Measurements from ENCODE around the gene SKOR1.
A peak's percentile ranks its signal among the peaks of the same experiment; 100 is the strongest.

The SKOR1 gene

GRCh38 chr15:67784856-67785430 lies 40.4 kb upstream of the SKOR1 start:
- H3K27ac ChIP-seq (replicated peaks) = peak overlapping the region; percentile 88
- no peak overlapping the region for H3K4me3 ChIP-seq (replicated peaks; ENCODE audit: insufficient read depth, low read length)
- H3K27me3 ChIP-seq (ENCODE audit: insufficient read depth, poor library complexity, severe bottlenecking) = no peaks in the 10 kb centered on the region
- no peak for TF ChIP-seq REST (IDR thresholded peaks at IDR 0.05; ENCODE audit: insufficient replicate concordance, low read depth)
- TF ChIP-seq POLR2AphosphoS5 (IDR thresholded peaks at IDR 0.05; ENCODE audit: low read depth) = peak; percentile 45; the same call in 1 of the 2 replicates
- no peak for TF ChIP-seq SPI1 (IDR thresholded peaks at IDR 0.05; ENCODE audit: borderline replicate concordance, low read depth)
- TF ChIP-seq CTCF (IDR thresholded peaks at IDR 0.05; ENCODE audit: insufficient read depth, low read length) = no peak
- no peak for TF ChIP-seq GABPA (IDR thresholded peaks at IDR 0.05; ENCODE audit: low read depth)
- DNase-seq (ENCODE audit: low read depth in 1 of 2, low spot score in 1 of 2) = no peak

GRCh38 chr15:67785431-67785830 lies 39.9 kb upstream of the SKOR1 start:
- peak in 1 of 2 experiments; percentile 34 for DNase-seq (ENCODE audit: low read depth in 1 of 2, low spot score in 1 of 2)
- TF ChIP-seq POLR2AphosphoS5 (IDR thresholded peaks at IDR 0.05; ENCODE audit: low read depth) (peak; percentile 10; the same call in 1 of the 2 replicates), CTCF (IDR thresholded peaks at IDR 0.05; ENCODE audit: insufficient read depth, low read length) (no peak)
- Histone ChIP-seq H3K27me3 (ENCODE audit: insufficient read depth, poor library complexity, severe bottlenecking) (no peaks in the 10 kb centered on the region), H3K4me3 (replicated peaks; ENCODE audit: insufficient read depth, low read length) (no peak overlapping the region), H3K27ac (replicated peaks) (peak overlapping the region; percentile 88)

DNA sequence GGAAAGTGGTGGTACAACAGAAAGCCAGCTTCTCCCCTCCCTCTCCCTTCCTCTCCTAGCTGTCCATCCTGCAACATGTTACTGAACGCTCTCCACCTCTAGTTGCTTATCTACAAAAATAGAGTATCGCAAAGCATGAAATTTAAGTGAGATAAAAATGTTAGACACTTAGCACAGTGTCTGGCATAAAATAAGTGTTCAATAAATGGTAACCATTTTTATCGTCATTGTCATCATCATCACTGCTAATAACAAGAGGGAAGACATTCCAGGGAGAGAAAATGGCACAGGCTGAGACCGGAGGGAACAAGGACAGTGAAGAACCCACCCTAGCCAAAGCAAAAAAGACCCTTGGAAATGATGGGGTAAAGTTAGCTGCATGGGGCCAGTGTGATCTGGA lies 38.7 kb upstream of the SKOR1 start:
- no peak overlapping the region for H3K27ac ChIP-seq (replicated peaks)
- H3K27me3 ChIP-seq (ENCODE audit: insufficient read depth, poor library complexity, severe bottlenecking) = no peaks in the 10 kb centered on the region
- TF ChIP-seq CTCF (IDR thresholded peaks at IDR 0.05; ENCODE audit: insufficient read depth, low read length) (no peak), REST (IDR thresholded peaks at IDR 0.05; ENCODE audit: insufficient replicate concordance, low read depth) (no peak), POLR2AphosphoS5 (IDR thresholded peaks at IDR 0.05; ENCODE audit: low read depth) (no peak), GABPA (IDR thresholded peaks at IDR 0.05; ENCODE audit: low read depth) (no peak), SPI1 (IDR thresholded peaks at IDR 0.05; ENCODE audit: borderline replicate concordance, low read depth) (no peak)
- no peak for DNase-seq (ENCODE audit: low read depth in 1 of 2, low spot score in 1 of 2)
- H3K4me3 ChIP-seq (replicated peaks; ENCODE audit: insufficient read depth, low read length) = no peak overlapping the region

- Histone ChIP-seq H3K4me3 (replicated peaks; ENCODE audit: insufficient read depth, low read length) (no peak overlapping the region), H3K27me3 (ENCODE audit: insufficient read depth, poor library complexity, severe bottlenecking) (no peaks in the 10 kb centered on the region), H3K27ac (replicated peaks) (no peak overlapping the region)
- no peak for DNase-seq (ENCODE audit: low read depth in 1 of 2, low spot score in 1 of 2)
- TF ChIP-seq REST (IDR thresholded peaks at IDR 0.05; ENCODE audit: insufficient replicate concordance, low read depth) = no peak
- TF ChIP-seq SPI1 (IDR thresholded peaks at IDR 0.05; ENCODE audit: borderline replicate concordance, low read depth) = no peak
- TF ChIP-seq POLR2AphosphoS5 (IDR thresholded peaks at IDR 0.05; ENCODE audit: low read depth) = no peak
- TF ChIP-seq CTCF (IDR thresholded peaks at IDR 0.05; ENCODE audit: insufficient read depth, low read length) = no peak
- TF ChIP-seq GABPA (IDR thresholded peaks at IDR 0.05; ENCODE audit: low read depth) = no peak
Measured at GRCh38 chr15:67788986-67789385, 36.3 kb upstream of the SKOR1 start.
